K562 (cell line): ENCODE measurements around the gene REM2. TPM values are rescaled to one million over a fixed set of nuclear protein-coding genes. Genes with fewer than 3 reads are reported as not detected.
A peak's percentile ranks its signal among the peaks of the same experiment; 100 is the strongest.

Experiments
- ATAC-seq: fragments of 200-7000 bp; cut with Tn5 transposase; 3 replicates; pipeline ENCODE4 v1.9.1; 2020; ENCODE audit warnings: moderate library complexity
- BruUV-seq: library from RNA; stranded (reverse); fragments of 400-500 nt; replicated peaks from 2 replicates; lab custom pipeline; 2021; lab: Mats Ljungman, UMichigan
- CTCF ChIA-PET: fragments of 300-600 bp; formaldehyde crosslinking; extraction: SDS; loops from one replicate; lab custom pipeline; 2021; ENCODE audit warnings: low intra/inter-chr PET ratio; lab: Yijun Ruan, JAX
- POLR2A ChIA-PET: fragments of 300-600, 350-650 bp; sonication (Branson Sonifier 250); formaldehyde crosslinking; extraction: SDS; loops from one replicate; lab custom pipeline; 2021; ENCODE audit warnings: antibody characterized with exemption, inconsistent platforms; lab: Yijun Ruan, JAX
- DNase-seq, 4 experiments: peaks; one replicate each; pipeline versions ENCODE4 v3.0.0 to v3.0.0-alpha.2; 2011 to 2018; ENCODE audit warnings: low spot score in 3 of 4, mixed read lengths in 3 of 4; ENCODE audit errors: extremely low read depth in 1 of 4
- FAIRE-seq: peaks from 2 replicates; lab custom pipeline; 2011; peaks lifted over from hg19 to GRCh38; lab: Jason Lieb, UNC
- H2AFZ ChIP-seq: 2 replicates; pipeline ENCODE4 v1.6.0; 2011; ENCODE audit warnings: low read depth, low read length, control low read depth, inconsistent platforms
- H3K27ac ChIP-seq: fragments of 200-600 bp; 3 replicates; pipeline ENCODE4 v1.8.0; 2011; ENCODE audit warnings: low read depth, mild to moderate bottlenecking, control low read depth, inconsistent platforms, low read length, moderate library complexity, mixed read lengths; ENCODE audit errors: extremely low read depth
- H3K27me3 ChIP-seq, 2 experiments: fragments of 300-600 bp in 1 of 2; 2 replicates in 1 of 2; 3 replicates in 1 of 2; pipeline versions ENCODE4 v1.6.0 to v1.8.0; 2011; ENCODE audit warnings: inconsistent platforms in 2 of 2, low read length in 2 of 2, mild to moderate bottlenecking in 1 of 2, mixed read lengths in 1 of 2, moderate library complexity in 1 of 2; ENCODE audit not compliant: control insufficient read depth in 2 of 2, insufficient read depth in 2 of 2
- H3K36me3 ChIP-seq: fragments of 300-600 bp; 3 replicates; pipeline ENCODE4 v1.8.0; 2011; ENCODE audit warnings: mild to moderate bottlenecking, low read length, inconsistent platforms; ENCODE audit not compliant: control insufficient read depth, insufficient read depth
- H3K4me1 ChIP-seq, 2 experiments: fragments of 200-600 bp in 1 of 2; replicated peaks in 1 of 2; 2 replicates in 1 of 2; 3 replicates in 1 of 2; pipeline versions ENCODE4 v1.5.1 to v1.8.0; 2011; ENCODE audit warnings: inconsistent platforms in 2 of 2, low read length in 2 of 2, mild to moderate bottlenecking in 1 of 2, mixed read lengths in 1 of 2, moderate library complexity in 1 of 2; ENCODE audit not compliant: control insufficient read depth in 2 of 2, insufficient read depth in 2 of 2
- H3K4me2 ChIP-seq: 2 replicates; pipeline ENCODE4 v1.6.1; 2011; ENCODE audit warnings: low read length, control low read depth, inconsistent platforms, mixed read lengths; ENCODE audit not compliant: insufficient read depth
- H3K4me3 ChIP-seq: fragments of 200-600 bp; sonication (generic), shearing (Covaris generic); 2 replicates; pipeline ENCODE4 v1.5.1; 2016; ENCODE audit warnings: control low read depth, inconsistent platforms
- H3K79me2 ChIP-seq: fragments of 200-600 bp; 3 replicates; pipeline ENCODE4 v1.8.0; 2011; ENCODE audit warnings: low read length, inconsistent platforms; ENCODE audit not compliant: control insufficient read depth, insufficient read depth
- H3K9ac ChIP-seq, 2 experiments: 2 replicates each; pipeline versions ENCODE4 v1.6.0 to v1.6.1; 2011; ENCODE audit warnings: low read depth in 2 of 2, low read length in 2 of 2, control low read depth in 1 of 2, inconsistent platforms in 1 of 2, mild to moderate bottlenecking in 1 of 2, mixed read lengths in 1 of 2; ENCODE audit not compliant: insufficient read depth in 1 of 2
- H3K9me1 ChIP-seq: one replicate; pipeline ENCODE4 v1.6.0; 2011; ENCODE audit warnings: inconsistent platforms, mild to moderate bottlenecking, low read length, moderate library complexity; ENCODE audit not compliant: control insufficient read depth, insufficient read depth
- H3K9me3 ChIP-seq: replicated peaks from 2 replicates; pipeline ENCODE4 v1.5.1; 2011; ENCODE audit warnings: low read depth, low read length, inconsistent platforms; ENCODE audit not compliant: control insufficient read depth, insufficient read depth
- H4K20me1 ChIP-seq: replicated peaks from 2 replicates; pipeline ENCODE4 v1.6.1; 2011; ENCODE audit warnings: low read length, inconsistent platforms, mixed read lengths; ENCODE audit not compliant: control insufficient read depth, insufficient read depth
- ETV1 ChIP-seq: fragments of 450-650 bp; conservative IDR thresholded peaks from 2 replicates; pipeline ENCODE4 v1.6.1; 2016; ENCODE audit warnings: missing genetic modification characterization, control low read depth, low read depth, missing compliant biosample characterization
- HDAC8 ChIP-seq: fragments of 450-650 bp; IDR thresholded peaks from 2 replicates; pipeline ENCODE4 v1.6.1; 2016; ENCODE audit warnings: mild to moderate bottlenecking, missing genetic modification characterization, moderate library complexity, missing compliant biosample characterization
- KLF1 ChIP-seq: fragments of 450-650 bp; IDR thresholded peaks from 2 replicates; pipeline ENCODE4 v1.6.1; 2016; ENCODE audit warnings: missing genetic modification characterization, missing compliant biosample characterization
- MAX ChIP-seq: sonication (generic); formaldehyde crosslinking; IDR thresholded peaks from 2 replicates; pipeline ENCODE4 v1.9.0; 2022; ENCODE audit warnings: mild to moderate bottlenecking, missing genetic modification reagents
- POLR2G ChIP-seq: fragments of 200-400 bp; formaldehyde crosslinking; IDR thresholded peaks from 2 replicates; pipeline ENCODE4 v1.6.1; 2017; ENCODE audit warnings: low read depth, mild to moderate bottlenecking, antibody characterized with exemption, low read length, moderate library complexity
- RBFOX2 ChIP-seq: fragments of 200-400 bp; formaldehyde crosslinking; IDR thresholded peaks from 2 replicates; pipeline ENCODE4 v1.6.1; 2017; ENCODE audit warnings: low read depth, mild to moderate bottlenecking, low read length, moderate library complexity
- RBM22 ChIP-seq: fragments of 200-400 bp; formaldehyde crosslinking; IDR thresholded peaks from 2 replicates; pipeline ENCODE4 v1.6.1; 2018; ENCODE audit warnings: low read length, low read depth; ENCODE audit not compliant: poor library complexity, severe bottlenecking
- SAP30 ChIP-seq: fragments of 200-600 bp; sonication (generic); IDR thresholded peaks from 2 replicates; pipeline ENCODE4 v1.6.1; 2012; ENCODE audit warnings: borderline replicate concordance, low read depth, mild to moderate bottlenecking, moderate library complexity, low read length, control low read depth, inconsistent platforms; ENCODE audit not compliant: insufficient read depth, poor library complexity, severe bottlenecking
- XRCC5 ChIP-seq: fragments of 200-400 bp; formaldehyde crosslinking; IDR thresholded peaks from 2 replicates; pipeline ENCODE4 v1.6.1; 2017; ENCODE audit warnings: low read depth, mild to moderate bottlenecking, low read length
- ZC3H11A ChIP-seq: IDR thresholded peaks from 2 replicates; pipeline ENCODE4 v1.6.1; 2012; ENCODE audit warnings: low read depth, low read length, improper control_type of control experiment
- WGBS: fragments of 100-300 bp; shearing (Covaris generic); methylation state at CpG from one replicate; pipeline ENCODE4 v1.1.6; 2016; ENCODE audit warnings: low coverage, mixed read lengths; ENCODE audit not compliant: insufficient coverage; ENCODE audit errors: missing lambda C conversion rate; 5-methylcytosine and 5-hydroxymethylcytosine counted together
- in situ Hi-C: fragments of 300-500 bp; cut with MboI; formaldehyde crosslinking; loops from 4 replicates; pipeline ENCODE4 v1.15.0; 2018; ENCODE audit warnings: inconsistent platforms, mixed read lengths
- intact Hi-C: fragments of 100-400 bp; cut with micrococcal nuclease; formaldehyde crosslinking; loops from 2 replicates; pipeline ENCODE4 v1.14.2; 2022
- polyA plus RNA-seq, 8 experiments: library from polyadenylated mRNA; depleted of rRNA in 4 of 8; stranded (reverse) in 5 of 8; unstranded in 3 of 8; fragments of >200 nt; fragmentation: Nextera tagmentation in 2 of 8; fragmentation: Illumina TruSeq in 1 of 8; extraction: Ambion mirVana in 2 of 8; extraction: Trizol in 1 of 8; gene quantifications; 2 replicates each; pipeline versions ENCODE4 v1.2.1 to v1.2.3, GENCODE V29; 2011 to 2014; ENCODE audit warnings: inconsistent platforms in 1 of 8, missing spikeins in 1 of 8
- total RNA-seq, 7 experiments: library from RNA; depleted of rRNA in 6 of 7; stranded (reverse); fragments of >200 nt in 6 of 7; fragmentation: Illumina TruSeq in 2 of 7; extraction: Trizol in 2 of 7; gene quantifications; 2 replicates each; pipeline versions ENCODE4 v1.2.1 to v1.2.3, GENCODE V29; 2011 to 2021; ENCODE audit warnings: low replicate concordance in 1 of 7
- TF ChIP-seq, protein P1 (sequence below), 3 experiments: IDR thresholded peaks in 2 of 3; conservative IDR thresholded peaks in 1 of 3; 2 replicates each; pipeline ENCODE4 v1.5.1; 2011 to 2012; ENCODE audit warnings: low read length in 3 of 3, mild to moderate bottlenecking in 3 of 3, control low read depth in 2 of 3, improper control_type of control experiment in 1 of 3, inconsistent platforms in 1 of 3, low read depth in 1 of 3, mixed read lengths in 1 of 3, moderate library complexity in 1 of 3; ENCODE audit not compliant: insufficient read depth in 2 of 3
- TF ChIP-seq, protein P2 (sequence below): sonication (generic); formaldehyde crosslinking; IDR thresholded peaks from 2 replicates; pipeline ENCODE4 v1.8.1; 2023; ENCODE audit warnings: mild to moderate bottlenecking, missing genetic modification reagents

Gene REM2
- total and polyA plus RNA-seq, 9 of the 15 experiments (the other 6 are each of a cell fraction or from before 2014, with no cell fraction given), result 0.18 to 1.0 (median 0.38) TPM

DNA sequence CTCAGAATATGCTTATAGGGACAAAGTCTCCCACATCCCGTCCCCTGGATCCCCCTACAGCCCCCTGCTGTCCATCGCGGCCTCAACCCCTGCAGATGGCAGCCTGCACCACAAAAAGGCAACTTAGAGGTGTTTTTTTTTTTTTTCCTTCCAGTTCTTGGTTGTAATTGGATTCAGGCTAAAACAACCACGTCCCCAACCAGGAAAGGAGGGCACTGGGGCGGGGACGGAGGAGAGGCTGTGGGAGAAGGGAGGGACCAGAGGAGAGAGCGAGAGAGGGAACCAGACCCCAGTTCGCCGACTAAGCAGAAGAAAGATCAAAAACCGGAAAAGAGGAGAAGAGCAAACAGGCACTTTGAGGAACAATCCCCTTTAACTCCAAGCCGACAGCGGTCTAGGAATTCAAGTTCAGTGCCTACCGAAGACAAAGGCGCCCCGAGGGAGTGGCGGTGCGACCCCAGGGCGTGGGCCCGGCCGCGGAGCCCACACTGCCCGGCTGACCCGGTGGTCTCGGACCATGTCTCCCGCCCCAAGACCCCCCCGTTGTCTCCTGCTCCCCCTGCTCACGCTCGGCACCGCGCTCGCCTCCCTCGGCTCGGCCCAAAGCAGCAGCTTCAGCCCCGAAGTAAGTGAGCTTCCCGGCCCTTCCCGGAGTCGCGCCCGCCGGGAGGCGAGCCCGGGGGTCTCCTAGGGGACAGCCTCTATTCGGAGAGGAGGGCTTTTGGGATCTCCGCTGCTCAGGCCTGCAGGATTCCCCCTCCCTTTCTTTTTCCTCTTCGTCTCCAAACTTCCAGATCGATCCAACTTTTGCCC, 46.5 kb upstream of the REM2 start, which contains the start of gene MMP14 (continued):
- TF ChIP-seq ZC3H11A (no peak), MAX (CRISPR knock-in tag) (no peak), ETV1 (tag) (no peak), KLF1 (tag) (no peak)
- TF ChIP-seq, protein P1, sequence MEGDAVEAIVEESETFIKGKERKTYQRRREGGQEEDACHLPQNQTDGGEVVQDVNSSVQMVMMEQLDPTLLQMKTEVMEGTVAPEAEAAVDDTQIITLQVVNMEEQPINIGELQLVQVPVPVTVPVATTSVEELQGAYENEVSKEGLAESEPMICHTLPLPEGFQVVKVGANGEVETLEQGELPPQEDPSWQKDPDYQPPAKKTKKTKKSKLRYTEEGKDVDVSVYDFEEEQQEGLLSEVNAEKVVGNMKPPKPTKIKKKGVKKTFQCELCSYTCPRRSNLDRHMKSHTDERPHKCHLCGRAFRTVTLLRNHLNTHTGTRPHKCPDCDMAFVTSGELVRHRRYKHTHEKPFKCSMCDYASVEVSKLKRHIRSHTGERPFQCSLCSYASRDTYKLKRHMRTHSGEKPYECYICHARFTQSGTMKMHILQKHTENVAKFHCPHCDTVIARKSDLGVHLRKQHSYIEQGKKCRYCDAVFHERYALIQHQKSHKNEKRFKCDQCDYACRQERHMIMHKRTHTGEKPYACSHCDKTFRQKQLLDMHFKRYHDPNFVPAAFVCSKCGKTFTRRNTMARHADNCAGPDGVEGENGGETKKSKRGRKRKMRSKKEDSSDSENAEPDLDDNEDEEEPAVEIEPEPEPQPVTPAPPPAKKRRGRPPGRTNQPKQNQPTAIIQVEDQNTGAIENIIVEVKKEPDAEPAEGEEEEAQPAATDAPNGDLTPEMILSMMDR (IDR thresholded peaks at IDR 0.05 in 2 of 3, conservative IDR thresholded peaks at IDR 0.05 in 1 of 3; ENCODE audit: insufficient read depth in 2 of 3, low read depth in 1 of 3, low read length in 3 of 3), result 0 out of 6 replicates have a peak, but pooled peaks of 1 of the 3 experiments have one; percentile 17

DNA sequence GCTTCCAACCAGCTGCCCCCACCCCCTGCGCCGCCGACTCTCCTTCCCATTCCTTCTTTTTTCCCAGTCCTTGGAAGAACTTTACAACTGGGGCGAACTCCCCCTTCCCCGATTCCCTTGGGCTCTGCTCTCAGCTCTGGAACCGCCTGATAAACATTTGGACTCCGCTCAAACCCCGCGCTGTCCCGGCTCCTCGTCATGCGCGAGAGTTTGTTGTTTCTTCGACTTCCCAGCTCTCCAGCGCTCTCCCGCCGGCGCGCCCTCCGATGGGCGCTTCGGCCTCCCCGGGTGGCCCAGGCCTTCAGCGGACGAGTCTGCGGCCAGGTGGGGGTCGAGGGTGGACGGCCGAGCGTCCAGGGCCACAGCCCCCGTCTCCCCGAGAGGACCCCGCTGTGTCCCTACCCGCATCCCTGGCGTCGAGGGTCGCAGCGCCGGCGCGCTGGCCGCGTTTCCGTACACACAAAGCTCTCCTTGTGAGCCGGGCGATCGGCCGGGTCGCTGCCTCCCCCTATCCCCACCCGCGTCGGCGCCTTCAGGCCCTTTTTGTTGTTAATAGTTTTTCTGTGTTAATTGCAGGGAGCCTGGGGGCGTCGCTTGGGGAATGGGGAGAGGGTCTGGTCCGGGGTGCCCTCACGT, 45.8 kb upstream of the REM2 start:
- Histone ChIP-seq H3K36me3 (peaks cover 32% of the 10 kb centered on the region; the same call in 2 of the 3 replicates), H3K9me1 (no peaks in the 10 kb centered on the region), H3K4me3 (no peak overlapping the region), H3K4me2 (no peak overlapping the region), H3K9ac (no peak overlapping the region), H3K27me3 (no peaks in the 10 kb centered on the region), H3K9me3 (no peaks in the 10 kb centered on the region), H3K27ac (no peak overlapping the region), H2AFZ (no peak overlapping the region)
- ChIA-PET CTCF (no interaction called here), POLR2A (interaction anchor here (1.1 to 1.3 kb wide), 2 partner anchors 13 to 14 kb away, joined by 4 to 9 read pairs; no protein-coding TSS in a partner anchor)
- BruUV-seq, result no TSS peak
- no peak for ATAC-seq
- DNase-seq, result peak in 1 of 4 experiments; percentile 17
- peak; percentile 69 for TF ChIP-seq POLR2G
- no peak for TF ChIP-seq SAP30
- TF ChIP-seq HDAC8, result no peak
- TF ChIP-seq, protein P2, sequence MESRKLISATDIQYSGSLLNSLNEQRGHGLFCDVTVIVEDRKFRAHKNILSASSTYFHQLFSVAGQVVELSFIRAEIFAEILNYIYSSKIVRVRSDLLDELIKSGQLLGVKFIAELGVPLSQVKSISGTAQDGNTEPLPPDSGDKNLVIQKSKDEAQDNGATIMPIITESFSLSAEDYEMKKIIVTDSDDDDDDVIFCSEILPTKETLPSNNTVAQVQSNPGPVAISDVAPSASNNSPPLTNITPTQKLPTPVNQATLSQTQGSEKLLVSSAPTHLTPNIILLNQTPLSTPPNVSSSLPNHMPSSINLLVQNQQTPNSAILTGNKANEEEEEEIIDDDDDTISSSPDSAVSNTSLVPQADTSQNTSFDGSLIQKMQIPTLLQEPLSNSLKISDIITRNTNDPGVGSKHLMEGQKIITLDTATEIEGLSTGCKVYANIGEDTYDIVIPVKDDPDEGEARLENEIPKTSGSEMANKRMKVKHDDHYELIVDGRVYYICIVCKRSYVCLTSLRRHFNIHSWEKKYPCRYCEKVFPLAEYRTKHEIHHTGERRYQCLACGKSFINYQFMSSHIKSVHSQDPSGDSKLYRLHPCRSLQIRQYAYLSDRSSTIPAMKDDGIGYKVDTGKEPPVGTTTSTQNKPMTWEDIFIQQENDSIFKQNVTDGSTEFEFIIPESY (CRISPR knock-in tag), result peak; percentile 92
- peak; percentile 32 for TF ChIP-seq RBM22
- peak; percentile 34; the same call in 1 of the 2 replicates for TF ChIP-seq RBFOX2
- TF ChIP-seq XRCC5, result no peak
- TF ChIP-seq, all 486 proteins: peak for 4
- in situ Hi-C loops (no loop called here), intact Hi-C loops (no loop called here)
- no peaks in the 10 kb centered on the region for H4K20me1 ChIP-seq
- no peak for FAIRE-seq
- no peaks in the 10 kb centered on the region for H3K79me2 ChIP-seq
- H3K4me1 ChIP-seq, result peaks cover 0 to 12% of the 10 kb centered on the region in 2 experiments; a peak in 1 of 5 replicates
- WGBS, result 87% methylated on average over 23 of the region's 57 CpGs
